ENCODE measurements around the gene VSIG10.
"Not testable (repeated sequence)": the region's sequence is repeated elsewhere in the genome, so short reads cannot be mapped to it uniquely, and the experiment has no call there.

Gene VSIG10

GRCh38 chr12:118082161-118082560 lies 21.6 kb downstream of the VSIG10 start:
- no peaks in the 10 kb centered on the region for H3K36me3 Mint-ChIP-seq
- no peak overlapping the region for H3K27ac Mint-ChIP-seq
- H3K4me3 Mint-ChIP-seq: no peak overlapping the region
- H3K27me3 Mint-ChIP-seq: no peaks in the 10 kb centered on the region
- no peaks in the 10 kb centered on the region for H3K9me3 Mint-ChIP-seq
- no peaks in the 10 kb centered on the region for H3K4me1 Mint-ChIP-seq

- not testable (repeated sequence) for H3K27ac Mint-ChIP-seq, H3K27me3 Mint-ChIP-seq, H3K9me3 Mint-ChIP-seq, H3K4me3 Mint-ChIP-seq, H3K4me1 Mint-ChIP-seq, H3K36me3 Mint-ChIP-seq
These were observed 22.3 kb downstream of the VSIG10 start for GRCh38 chr12:118081521-118081920.

GRCh38 chr12:118073768-118074167 lies 30.0 kb downstream of the VSIG10 start:
- no peak overlapping the region for H3K27ac Mint-ChIP-seq
- H3K4me3 Mint-ChIP-seq: no peak overlapping the region
- no peaks in the 10 kb centered on the region for H3K36me3 Mint-ChIP-seq
- H3K27me3 Mint-ChIP-seq: no peaks in the 10 kb centered on the region
- no peaks in the 10 kb centered on the region for H3K9me3 Mint-ChIP-seq
- no peaks in the 10 kb centered on the region for H3K4me1 Mint-ChIP-seq

GRCh38 chr12:118070650-118071049 lies 33.2 kb downstream of the VSIG10 start:
- Mint-ChIP-seq H3K9me3 (no peaks in the 10 kb centered on the region), H3K4me1 (peaks cover 10% of the 10 kb centered on the region), H3K4me3 (no peak overlapping the region), H3K27me3 (peaks cover 1% of the 10 kb centered on the region), H3K36me3 (no peaks in the 10 kb centered on the region), H3K27ac (no peak overlapping the region)

- no peak overlapping the region for H3K4me3 Mint-ChIP-seq
- no peak overlapping the region for H3K27ac Mint-ChIP-seq
- peaks cover 31% of the 10 kb centered on the region for H3K4me1 Mint-ChIP-seq
- peaks cover 1% of the 10 kb centered on the region for H3K27me3 Mint-ChIP-seq
- no peaks in the 10 kb centered on the region for H3K36me3 Mint-ChIP-seq
- H3K9me3 Mint-ChIP-seq: no peaks in the 10 kb centered on the region
These were observed 35.4 kb downstream of the VSIG10 start for GRCh38 chr12:118068445-118068844.

- peaks cover 41% of the 10 kb centered on the region for H3K4me1 Mint-ChIP-seq
- H3K27ac Mint-ChIP-seq: peak overlapping the region; percentile 2
- H3K9me3 Mint-ChIP-seq: no peaks in the 10 kb centered on the region
- peak overlapping the region; percentile 23 for H3K4me3 Mint-ChIP-seq
- no peaks in the 10 kb centered on the region for H3K36me3 Mint-ChIP-seq
- H3K27me3 Mint-ChIP-seq: peaks cover 1% of the 10 kb centered on the region
These were observed 38.4 kb downstream of the VSIG10 start for GRCh38 chr12:118065380-118065779.

- H3K4me1 Mint-ChIP-seq: peaks cover 49% of the 10 kb centered on the region
These were observed 39.2 kb downstream of the VSIG10 start for GRCh38 chr12:118064608-118065007.

GRCh38 chr12:118063576-118064391 lies 40.0 kb downstream of the VSIG10 start:
- H3K27me3 Mint-ChIP-seq: peaks cover 1% of the 10 kb centered on the region
- no peaks in the 10 kb centered on the region for H3K9me3 Mint-ChIP-seq
- H3K4me3 Mint-ChIP-seq: peak overlapping the region; percentile 53
- no peaks in the 10 kb centered on the region for H3K36me3 Mint-ChIP-seq
- no peak overlapping the region for H3K27ac Mint-ChIP-seq
- peaks cover 56% of the 10 kb centered on the region for H3K4me1 Mint-ChIP-seq

More at GRCh38 chr12:118064608-118065007, 39.2 kb downstream of the VSIG10 start:
- H3K27ac Mint-ChIP-seq: no peak overlapping the region
- H3K27me3 Mint-ChIP-seq: peaks cover 1% of the 10 kb centered on the region
- H3K9me3 Mint-ChIP-seq: no peaks in the 10 kb centered on the region
- H3K4me3 Mint-ChIP-seq: peak overlapping the region; percentile 53
- no peaks in the 10 kb centered on the region for H3K36me3 Mint-ChIP-seq

- Mint-ChIP-seq H3K4me3 (peak overlapping the region; percentile 98), H3K4me1 (peaks cover 60% of the 10 kb centered on the region), H3K9me3 (no peaks in the 10 kb centered on the region), H3K27me3 (no peaks in the 10 kb centered on the region), H3K36me3 (no peaks in the 10 kb centered on the region), H3K27ac (peak overlapping the region; percentile 95)
These were observed 41.7 kb downstream of the VSIG10 start for GRCh38 chr12:118061873-118062843.

GRCh38 chr12:118061011-118061872 lies 42.6 kb downstream of the VSIG10 start, which contains the start of gene WSB2:
Gene WSB2, minus strand, starts transcription at chr12:118061179. Its CDS starts 131 bp downstream, at chr12:118061048.
- no peaks in the 10 kb centered on the region for H3K27me3 Mint-ChIP-seq
- H3K9me3 Mint-ChIP-seq: no peaks in the 10 kb centered on the region
- no peaks in the 10 kb centered on the region for H3K36me3 Mint-ChIP-seq
- peak within 1 kb of the TSS; percentile 98 for H3K4me3 Mint-ChIP-seq
- H3K27ac Mint-ChIP-seq: peak within 1 kb of the TSS; percentile 95
- H3K4me1 Mint-ChIP-seq: peaks cover 54% of the 10 kb centered on the region

GRCh38 chr12:118060301-118061010 lies 43.4 kb downstream of the VSIG10 start:
- H3K4me1 Mint-ChIP-seq: peaks cover 54% of the 10 kb centered on the region
- H3K4me3 Mint-ChIP-seq: peak overlapping the region; percentile 86
- no peaks in the 10 kb centered on the region for H3K36me3 Mint-ChIP-seq
- peak overlapping the region; percentile 92 for H3K27ac Mint-ChIP-seq
- H3K9me3 Mint-ChIP-seq: no peaks in the 10 kb centered on the region
- no peaks in the 10 kb centered on the region for H3K27me3 Mint-ChIP-seq

- Mint-ChIP-seq H3K4me3 (peak overlapping the region; percentile 86), H3K9me3 (no peaks in the 10 kb centered on the region), H3K4me1 (peaks cover 50% of the 10 kb centered on the region), H3K36me3 (no peaks in the 10 kb centered on the region), H3K27ac (peak overlapping the region; percentile 92), H3K27me3 (no peaks in the 10 kb centered on the region)
These were observed 44.2 kb downstream of the VSIG10 start for GRCh38 chr12:118059341-118060191.

- no peaks in the 10 kb centered on the region for H3K9me3 Mint-ChIP-seq
- H3K27me3 Mint-ChIP-seq: no peaks in the 10 kb centered on the region
- no peak overlapping the region for H3K4me3 Mint-ChIP-seq
- H3K4me1 Mint-ChIP-seq: peaks cover 43% of the 10 kb centered on the region
- H3K36me3 Mint-ChIP-seq: no peaks in the 10 kb centered on the region
- no peak overlapping the region for H3K27ac Mint-ChIP-seq
These were observed 44.9 kb downstream of the VSIG10 start for GRCh38 chr12:118058881-118059280.

- Mint-ChIP-seq H3K4me3 (no peak overlapping the region), H3K36me3 (no peaks in the 10 kb centered on the region), H3K27ac (peak overlapping the region; percentile 17), H3K9me3 (no peaks in the 10 kb centered on the region), H3K27me3 (no peaks in the 10 kb centered on the region), H3K4me1 (peaks cover 42% of the 10 kb centered on the region)
These were observed 45.6 kb downstream of the VSIG10 start for GRCh38 chr12:118058227-118058626.
